ENCODE measurements around the gene HPN. TPM values are rescaled to one million over a fixed set of nuclear protein-coding genes. Genes with fewer than 3 reads are reported as not detected.
A peak's percentile ranks its signal among the peaks of the same experiment; 100 is the strongest.

The HPN gene
- total and polyA plus RNA-seq, 10 of the 15 experiments (the other 5 are each of a cell fraction or from before 2014, with no cell fraction given): 0.21 to 0.35 TPM; not detected in 8

DNA sequence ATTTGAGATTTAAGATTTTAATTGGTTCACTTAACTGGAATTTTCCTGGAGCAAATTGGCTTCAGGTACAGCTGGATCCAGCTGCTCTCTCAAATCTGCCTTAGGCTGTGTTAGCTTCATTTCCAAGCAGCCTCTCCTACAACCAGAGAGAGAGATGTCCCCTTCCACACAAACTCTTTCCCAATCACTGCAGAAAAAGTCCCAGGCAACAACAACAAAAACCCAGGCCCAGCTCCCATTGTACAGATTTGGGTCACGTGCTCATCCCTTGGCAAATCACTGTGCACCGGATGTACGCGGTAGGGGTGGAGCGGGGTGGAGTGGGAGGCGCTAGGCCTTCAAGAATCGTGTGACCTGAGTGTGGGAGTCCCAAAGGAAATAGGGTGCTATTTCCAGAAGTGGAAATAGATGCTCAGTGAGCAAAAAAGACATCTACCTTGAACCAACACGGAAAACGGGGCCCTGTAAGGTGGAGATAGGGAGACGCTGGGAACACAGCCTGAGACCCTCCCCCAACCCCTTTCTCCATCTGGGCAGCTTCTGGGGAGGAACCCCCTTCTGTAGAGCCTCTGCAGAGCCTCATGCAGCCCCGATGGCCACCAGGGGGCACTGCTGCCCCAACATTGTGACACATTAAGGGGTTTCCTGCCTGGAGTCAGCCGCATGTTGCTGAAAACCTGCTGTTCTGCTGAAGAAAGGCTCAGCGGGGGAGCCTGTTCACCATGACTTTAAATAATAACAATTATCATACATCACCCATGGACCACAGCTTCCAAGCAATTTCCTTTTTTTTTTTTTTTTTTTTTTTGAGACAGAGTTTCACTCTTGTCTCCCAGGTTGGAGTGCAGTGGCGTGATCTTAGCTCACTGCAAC, 25.4 kb downstream of the HPN start:
- ChIA-PET POLR2A (interaction anchor here (0.5 to 1.2 kb wide), 4 partner anchors 27 to 810 kb away, joined by 3 to 4 read pairs (median 4); no protein-coding TSS in a partner anchor), RAD21 (ENCODE audit: unreplicated experiment) (interaction anchor here (0.6 to 2.6 kb wide), 23 partner anchors 14 to 443 kb away, joined by 3 to 31 read pairs (median 4); partner anchors contain the start of genes LGI4 and USF2), CTCF (interaction anchor here (0.6 to 3.6 kb wide), 37 partner anchors 9 to 515 kb away, joined by 3 to 71 read pairs (median 3); partner anchors contain the start of genes FXYD5 and LGI4), SMC1A (ENCODE audit: uncharacterized antibody, unreplicated experiment) (interaction anchor here (0.6 to 2.7 kb wide), 15 partner anchors 8 to 75 kb away, joined by 3 to 31 read pairs (median 4); partner anchors contain the start of gene LGI4)
- ATAC-seq: peak; percentile 99
- no peaks in the 10 kb centered on the region for H3K79me2 ChIP-seq (ENCODE audit: control insufficient read depth, insufficient read depth, low read length)
- no peak overlapping the region for H3K27ac ChIP-seq (ENCODE audit: control insufficient read depth, insufficient read depth)
- in situ Hi-C loops (cut with MboI) (loop anchor here (5.0 kb wide), 1 partner anchor 70 kb away; the partner anchor contains the start of genes FXYD1 and LGI4), intact Hi-C loops (cut with micrococcal nuclease; ENCODE audit: unreplicated experiment) (loop anchor here (1.0 kb wide), 3 partner anchors 19 to 68 kb away; partner anchors contain the start of gene LGI4)
- FAIRE-seq: peak; percentile 95
- no peak overlapping the region for H3K9ac ChIP-seq (ENCODE audit: control insufficient read depth, insufficient read depth, low read length)
- no peaks in the 10 kb centered on the region for H3K27me3 ChIP-seq (replicated peaks in 1 of 2; ENCODE audit: control insufficient read depth in 2 of 2, insufficient read depth in 2 of 2, low read length in 1 of 2)
- no peaks in the 10 kb centered on the region for H4K20me1 ChIP-seq (ENCODE audit: control insufficient read depth, insufficient read depth)
- peak overlapping the region; percentile 71 for H2AFZ ChIP-seq (ENCODE audit: control insufficient read depth, low read depth, low read length)
- H3K4me2 ChIP-seq (ENCODE audit: control insufficient read depth, insufficient read depth): peak overlapping the region; percentile 20
- no TSS peak for BruUV-seq (replicated peaks)
- peak; percentile 70 for DNase-seq (ENCODE audit: low read depth, low spot score)
- under 1% methylated on average over 13 of the region's 14 CpGs for WGBS (ENCODE audit: insufficient coverage, insufficient replicate concordance, low lambda C conversion rate, missing lambda C conversion rate)
- H3K4me3 ChIP-seq: no peak overlapping the region
- H3K4me1 ChIP-seq (ENCODE audit: control insufficient read depth, insufficient read depth, low read length): peaks cover 4% of the 10 kb centered on the region; the same call in 1 of the 2 replicates
- no peaks in the 10 kb centered on the region; the same call in 2 of the 3 replicates for H3K9me3 ChIP-seq (replicated peaks; ENCODE audit: control insufficient read depth, insufficient read depth, low read length)
- H3K36me3 ChIP-seq (ENCODE audit: control insufficient read depth in 2 of 2, insufficient read depth in 2 of 2, low read length in 1 of 2): no peaks in the 10 kb centered on the region
- TF ChIP-seq IRF4 (IDR thresholded peaks at IDR 0.05; ENCODE audit: low read depth, low read length) (no peak), MEF2B (IDR thresholded peaks at IDR 0.05; ENCODE audit: partially characterized antibody, poor library complexity, severe bottlenecking) (peak; percentile 28), ZNF207 (IDR thresholded peaks at IDR 0.05; ENCODE audit: borderline replicate concordance) (no peak), STAT1 (conservative IDR thresholded peaks at IDR 0.05) (no peak), TAF1 (IDR thresholded peaks at IDR 0.05; ENCODE audit: borderline replicate concordance, low read depth, low read length) (no peak), NR2C1 (IDR thresholded peaks at IDR 0.05) (no peak), TBL1XR1 (IDR thresholded peaks at IDR 0.05; ENCODE audit: low read depth, low read length) (no peak), NRF1 (conservative IDR thresholded peaks at IDR 0.05; ENCODE audit: low read depth, low read length) (no peak), NR2F1 (conservative IDR thresholded peaks at IDR 0.05) (no peak), PML (IDR thresholded peaks at IDR 0.05; ENCODE audit: low read length) (no peak), ASH2L (IDR thresholded peaks at IDR 0.05; ENCODE audit: borderline replicate concordance, low read depth) (no peak)
- TF ChIP-seq, protein P1, sequence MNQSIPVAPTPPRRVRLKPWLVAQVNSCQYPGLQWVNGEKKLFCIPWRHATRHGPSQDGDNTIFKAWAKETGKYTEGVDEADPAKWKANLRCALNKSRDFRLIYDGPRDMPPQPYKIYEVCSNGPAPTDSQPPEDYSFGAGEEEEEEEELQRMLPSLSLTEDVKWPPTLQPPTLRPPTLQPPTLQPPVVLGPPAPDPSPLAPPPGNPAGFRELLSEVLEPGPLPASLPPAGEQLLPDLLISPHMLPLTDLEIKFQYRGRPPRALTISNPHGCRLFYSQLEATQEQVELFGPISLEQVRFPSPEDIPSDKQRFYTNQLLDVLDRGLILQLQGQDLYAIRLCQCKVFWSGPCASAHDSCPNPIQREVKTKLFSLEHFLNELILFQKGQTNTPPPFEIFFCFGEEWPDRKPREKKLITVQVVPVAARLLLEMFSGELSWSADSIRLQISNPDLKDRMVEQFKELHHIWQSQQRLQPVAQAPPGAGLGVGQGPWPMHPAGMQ (IDR thresholded peaks at IDR 0.05; ENCODE audit: borderline replicate concordance): no peak
- TF ChIP-seq, protein P2, sequence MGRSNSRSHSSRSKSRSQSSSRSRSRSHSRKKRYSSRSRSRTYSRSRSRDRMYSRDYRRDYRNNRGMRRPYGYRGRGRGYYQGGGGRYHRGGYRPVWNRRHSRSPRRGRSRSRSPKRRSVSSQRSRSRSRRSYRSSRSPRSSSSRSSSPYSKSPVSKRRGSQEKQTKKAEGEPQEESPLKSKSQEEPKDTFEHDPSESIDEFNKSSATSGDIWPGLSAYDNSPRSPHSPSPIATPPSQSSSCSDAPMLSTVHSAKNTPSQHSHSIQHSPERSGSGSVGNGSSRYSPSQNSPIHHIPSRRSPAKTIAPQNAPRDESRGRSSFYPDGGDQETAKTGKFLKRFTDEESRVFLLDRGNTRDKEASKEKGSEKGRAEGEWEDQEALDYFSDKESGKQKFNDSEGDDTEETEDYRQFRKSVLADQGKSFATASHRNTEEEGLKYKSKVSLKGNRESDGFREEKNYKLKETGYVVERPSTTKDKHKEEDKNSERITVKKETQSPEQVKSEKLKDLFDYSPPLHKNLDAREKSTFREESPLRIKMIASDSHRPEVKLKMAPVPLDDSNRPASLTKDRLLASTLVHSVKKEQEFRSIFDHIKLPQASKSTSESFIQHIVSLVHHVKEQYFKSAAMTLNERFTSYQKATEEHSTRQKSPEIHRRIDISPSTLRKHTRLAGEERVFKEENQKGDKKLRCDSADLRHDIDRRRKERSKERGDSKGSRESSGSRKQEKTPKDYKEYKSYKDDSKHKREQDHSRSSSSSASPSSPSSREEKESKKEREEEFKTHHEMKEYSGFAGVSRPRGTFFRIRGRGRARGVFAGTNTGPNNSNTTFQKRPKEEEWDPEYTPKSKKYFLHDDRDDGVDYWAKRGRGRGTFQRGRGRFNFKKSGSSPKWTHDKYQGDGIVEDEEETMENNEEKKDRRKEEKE (IDR thresholded peaks at IDR 0.05): no peak
- TF ChIP-seq, protein P3, sequence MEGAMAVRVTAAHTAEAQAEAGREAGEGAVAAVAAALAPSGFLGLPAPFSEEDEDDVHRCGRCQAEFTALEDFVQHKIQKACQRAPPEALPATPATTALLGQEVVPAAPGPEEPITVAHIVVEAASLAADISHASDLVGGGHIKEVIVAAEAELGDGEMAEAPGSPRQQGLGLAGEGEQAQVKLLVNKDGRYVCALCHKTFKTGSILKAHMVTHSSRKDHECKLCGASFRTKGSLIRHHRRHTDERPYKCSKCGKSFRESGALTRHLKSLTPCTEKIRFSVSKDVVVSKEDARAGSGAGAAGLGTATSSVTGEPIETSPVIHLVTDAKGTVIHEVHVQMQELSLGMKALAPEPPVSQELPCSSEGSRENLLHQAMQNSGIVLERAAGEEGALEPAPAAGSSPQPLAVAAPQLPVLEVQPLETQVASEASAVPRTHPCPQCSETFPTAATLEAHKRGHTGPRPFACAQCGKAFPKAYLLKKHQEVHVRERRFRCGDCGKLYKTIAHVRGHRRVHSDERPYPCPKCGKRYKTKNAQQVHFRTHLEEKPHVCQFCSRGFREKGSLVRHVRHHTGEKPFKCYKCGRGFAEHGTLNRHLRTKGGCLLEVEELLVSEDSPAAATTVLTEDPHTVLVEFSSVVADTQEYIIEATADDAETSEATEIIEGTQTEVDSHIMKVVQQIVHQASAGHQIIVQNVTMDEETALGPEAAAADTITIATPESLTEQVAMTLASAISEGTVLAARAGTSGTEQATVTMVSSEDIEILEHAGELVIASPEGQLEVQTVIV (IDR thresholded peaks at IDR 0.05; ENCODE audit: borderline replicate concordance, partially characterized antibody): no peak
- TF ChIP-seq, protein P4, sequence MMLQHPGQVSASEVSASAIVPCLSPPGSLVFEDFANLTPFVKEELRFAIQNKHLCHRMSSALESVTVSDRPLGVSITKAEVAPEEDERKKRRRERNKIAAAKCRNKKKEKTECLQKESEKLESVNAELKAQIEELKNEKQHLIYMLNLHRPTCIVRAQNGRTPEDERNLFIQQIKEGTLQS (IDR thresholded peaks at IDR 0.05; ENCODE audit: borderline replicate concordance, extremely low read depth, low read depth, low read length): no peak; the same call in 1 of the 2 replicates
